Measurements from ENCODE around the gene SERPINA4.
"Not testable (repeated sequence)": the region's sequence is repeated elsewhere in the genome, so short reads cannot be mapped to it uniquely, and the experiment has no call there.

The SERPINA4 gene

GRCh38 chr14:94588311-94588710 lies 27.1 kb downstream of the SERPINA4 start:
- in situ Hi-C loops (cut with HindIII; ENCODE audit: low sequenced_read_pairs), result no loop called here

GRCh38 chr14:94591073-94591472 lies 29.8 kb downstream of the SERPINA4 start:
- in situ Hi-C loops (cut with HindIII; ENCODE audit: low sequenced_read_pairs), result loop anchor here (5.0 kb wide), 1 partner anchor 51 kb away; no protein-coding TSS in a partner anchor

- in situ Hi-C loops (cut with HindIII; ENCODE audit: low sequenced_read_pairs), result loop anchor here (5.0 kb wide), 1 partner anchor 50 kb away; no protein-coding TSS in a partner anchor
Measured at GRCh38 chr14:94591871-94592270, 30.6 kb downstream of the SERPINA4 start.

GRCh38 chr14:94592457-94592856 lies 31.2 kb downstream of the SERPINA4 start:
- in situ Hi-C loops (cut with HindIII; ENCODE audit: low sequenced_read_pairs), result loop anchor here (5.0 kb wide), 1 partner anchor 50 kb away; no protein-coding TSS in a partner anchor

- in situ Hi-C loops (cut with HindIII; ENCODE audit: low sequenced_read_pairs), result loop anchor here (5.0 kb wide), 1 partner anchor 49 kb away; no protein-coding TSS in a partner anchor
Measured at GRCh38 chr14:94593376-94593748, 32.1 kb downstream of the SERPINA4 start.

GRCh38 chr14:94593749-94594431 lies 32.6 kb downstream of the SERPINA4 start:
- in situ Hi-C loops (cut with HindIII; ENCODE audit: low sequenced_read_pairs), result loop anchor here (5.0 kb wide), 1 partner anchor 48 kb away; no protein-coding TSS in a partner anchor

- in situ Hi-C loops (cut with HindIII; ENCODE audit: low sequenced_read_pairs), result loop anchor here (5.0 kb wide), 1 partner anchor 48 kb away; no protein-coding TSS in a partner anchor
Measured at GRCh38 chr14:94594441-94594840, 33.2 kb downstream of the SERPINA4 start.

GRCh38 chr14:94595912-94596311 lies 34.7 kb downstream of the SERPINA4 start:
- in situ Hi-C loops (cut with HindIII; ENCODE audit: low sequenced_read_pairs), result no loop called here

- in situ Hi-C loops (cut with HindIII; ENCODE audit: low sequenced_read_pairs), result no loop called here
Measured at GRCh38 chr14:94596361-94596760, 35.1 kb downstream of the SERPINA4 start.

GRCh38 chr14:94597788-94598187 lies 36.5 kb downstream of the SERPINA4 start:
- in situ Hi-C loops (cut with HindIII; ENCODE audit: low sequenced_read_pairs), result no loop called here

GRCh38 chr14:94598506-94598815 lies 37.2 kb downstream of the SERPINA4 start:
- in situ Hi-C loops (cut with HindIII; ENCODE audit: low sequenced_read_pairs), result no loop called here

- in situ Hi-C loops (cut with HindIII; ENCODE audit: low sequenced_read_pairs), result no loop called here
Measured at GRCh38 chr14:94598816-94599655, 37.8 kb downstream of the SERPINA4 start.

GRCh38 chr14:94599656-94600004 lies 38.4 kb downstream of the SERPINA4 start:
- in situ Hi-C loops (cut with HindIII; ENCODE audit: low sequenced_read_pairs), result no loop called here

- in situ Hi-C loops (cut with HindIII; ENCODE audit: low sequenced_read_pairs), result no loop called here
Measured at GRCh38 chr14:94600148-94600545, 38.9 kb downstream of the SERPINA4 start.

GRCh38 chr14:94601884-94602391 lies 40.7 kb downstream of the SERPINA4 start:
- in situ Hi-C loops (cut with HindIII; ENCODE audit: low sequenced_read_pairs), result no loop called here

- in situ Hi-C loops (cut with HindIII; ENCODE audit: low sequenced_read_pairs), result no loop called here
Measured at GRCh38 chr14:94602722-94603121, 41.5 kb downstream of the SERPINA4 start.

GRCh38 chr14:94605361-94605760 lies 44.1 kb downstream of the SERPINA4 start:
- in situ Hi-C loops (cut with HindIII; ENCODE audit: low sequenced_read_pairs), result no loop called here

- in situ Hi-C loops (cut with HindIII; ENCODE audit: low sequenced_read_pairs), result not testable (repeated sequence)
Measured at GRCh38 chr14:94608966-94609365, 47.7 kb downstream of the SERPINA4 start.

- in situ Hi-C loops (cut with HindIII; ENCODE audit: low sequenced_read_pairs), result no loop called here
Measured at GRCh38 chr14:94611179-94611578, 49.9 kb downstream of the SERPINA4 start.

- in situ Hi-C loops (cut with HindIII; ENCODE audit: low sequenced_read_pairs), result no loop called here
Measured at GRCh38 chr14:94612174-94612573, 50.9 kb downstream of the SERPINA4 start, which contains the start of gene SERPINA3. Gene SERPINA3, plus strand, starts transcription at chr14:94612391. Its CDS starts 2,051 bp downstream, at chr14:94614442.

Measured in DLD1 (cell line).